NCI-H1436 treated with DMSO at 0.1 percent for 48 hours (cell line): ENCODE measurements around the gene VEZF1.

ENCODE experiments used
- DNase-seq: peaks from one replicate; lab custom pipeline; 2025; lab: John Stamatoyannopoulos, UW

VEZF1 gene

DNA sequence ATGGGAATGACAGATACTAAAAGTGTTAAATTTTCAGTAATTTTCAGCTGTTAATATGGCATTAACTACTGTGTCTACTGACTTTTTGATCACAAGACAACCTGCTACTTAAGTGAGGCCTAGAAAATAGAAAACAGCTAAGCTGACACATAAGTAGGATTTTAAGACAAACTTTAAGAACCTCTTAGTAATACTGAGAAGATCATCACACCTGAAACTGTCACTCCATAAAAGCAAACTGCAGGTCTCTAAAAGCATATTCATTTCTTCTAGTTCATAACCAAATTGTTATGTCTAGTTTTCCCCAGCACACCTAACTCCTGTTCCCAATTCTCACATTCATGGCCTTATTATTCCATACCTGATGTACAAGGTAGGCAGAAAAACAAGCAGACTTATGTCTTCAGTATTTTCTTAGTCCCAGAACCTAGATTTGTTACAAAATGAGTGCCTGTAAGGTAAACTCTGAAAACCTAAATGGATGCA is 11.0 kb upstream of the VEZF1 start:
- DNase-seq, result no peak

DNA sequence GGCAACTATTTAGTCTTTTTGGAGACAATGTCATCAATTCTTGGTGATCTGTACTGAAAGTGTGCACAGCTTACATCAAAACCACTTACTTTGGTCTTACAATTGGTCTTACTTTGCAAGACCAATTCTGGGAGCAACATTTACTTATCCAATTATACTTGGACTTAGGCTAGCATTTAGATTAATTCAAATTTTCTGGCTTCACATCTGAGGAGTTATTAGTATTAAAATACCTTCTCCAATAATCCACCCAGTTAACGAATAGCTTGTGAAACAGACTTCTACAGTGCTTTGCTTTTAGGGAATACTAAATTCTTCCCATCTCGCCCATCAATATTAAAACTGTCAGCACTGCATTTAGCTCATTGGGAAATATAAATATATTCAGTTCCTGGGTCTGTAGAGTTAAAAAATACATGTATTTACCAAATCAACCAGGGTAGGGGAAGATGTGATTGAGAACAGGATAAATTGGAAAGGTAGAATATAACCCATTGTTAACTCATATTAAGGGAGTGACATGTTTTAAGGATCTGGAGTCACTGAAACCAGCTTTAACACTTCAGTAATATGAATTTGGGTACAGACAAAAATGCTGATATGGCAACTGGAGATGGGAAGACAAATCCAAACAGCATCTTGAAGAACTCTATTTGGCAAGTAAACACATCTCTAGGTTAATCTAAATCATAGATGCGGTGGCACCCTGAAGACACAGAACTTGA is 9.2 kb upstream of the VEZF1 start:
- DNase-seq, result no peak

DNA sequence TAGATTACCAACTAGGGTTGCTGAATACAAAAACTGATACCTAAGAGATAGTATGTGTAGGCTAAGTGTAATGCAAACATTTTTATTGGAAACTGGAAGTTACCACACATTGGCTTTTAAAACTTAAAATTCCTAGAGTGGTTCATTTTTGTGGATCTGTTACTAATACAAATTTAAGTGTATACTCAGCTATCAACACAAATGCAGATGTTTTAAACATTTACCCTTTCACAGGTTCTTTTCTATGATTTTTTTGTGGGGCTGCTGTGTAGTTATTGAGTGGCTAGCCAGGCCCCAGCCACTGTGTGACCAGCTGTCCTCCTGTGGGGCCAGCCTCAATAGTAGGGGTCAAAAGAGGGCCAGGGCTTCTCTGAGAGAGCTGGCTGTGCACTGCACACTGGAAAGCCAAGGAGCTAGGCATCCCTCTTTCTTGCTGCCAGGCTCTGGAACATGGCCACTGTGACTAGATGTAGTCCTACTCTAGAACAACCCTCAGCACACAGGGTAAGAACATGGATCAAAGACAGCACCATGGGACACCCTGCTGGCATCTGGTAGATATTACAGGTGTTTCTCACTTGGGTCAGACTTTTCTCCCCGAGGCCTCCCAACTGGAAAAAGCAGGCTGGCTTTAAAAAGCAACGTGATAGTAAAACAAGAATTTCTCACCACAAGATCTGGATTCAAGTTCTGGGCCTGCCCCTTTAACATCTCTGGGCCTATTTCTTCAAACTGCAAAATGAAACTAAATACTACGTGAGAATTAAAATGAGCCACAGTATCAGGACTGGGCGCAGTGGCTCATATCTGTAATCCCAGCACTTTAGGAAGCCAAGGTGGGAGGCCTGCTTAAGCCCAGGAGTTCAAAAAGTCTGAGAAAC is 7.3 kb upstream of the VEZF1 start:
- DNase-seq, result peak; percentile 77

DNA sequence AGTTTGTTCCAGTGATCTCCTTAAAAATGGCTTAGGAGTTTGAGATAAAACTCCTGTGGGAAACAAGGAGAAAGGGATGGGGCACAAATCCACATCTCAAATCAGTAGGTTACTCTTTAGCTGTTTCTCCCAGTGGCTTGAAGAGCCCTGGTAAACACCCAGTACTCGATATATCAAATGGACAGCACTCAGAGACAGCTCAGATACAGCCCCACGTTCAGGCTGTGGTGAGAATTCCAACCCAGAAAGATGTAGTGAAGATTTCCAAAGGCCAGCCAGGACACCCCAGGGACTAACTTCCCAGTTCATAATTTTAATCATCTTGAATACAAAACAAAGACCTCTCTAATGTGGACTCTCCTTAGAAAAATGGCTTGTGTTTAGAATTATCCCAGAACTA is 6.4 kb upstream of the VEZF1 start:
- no peak for DNase-seq

DNA sequence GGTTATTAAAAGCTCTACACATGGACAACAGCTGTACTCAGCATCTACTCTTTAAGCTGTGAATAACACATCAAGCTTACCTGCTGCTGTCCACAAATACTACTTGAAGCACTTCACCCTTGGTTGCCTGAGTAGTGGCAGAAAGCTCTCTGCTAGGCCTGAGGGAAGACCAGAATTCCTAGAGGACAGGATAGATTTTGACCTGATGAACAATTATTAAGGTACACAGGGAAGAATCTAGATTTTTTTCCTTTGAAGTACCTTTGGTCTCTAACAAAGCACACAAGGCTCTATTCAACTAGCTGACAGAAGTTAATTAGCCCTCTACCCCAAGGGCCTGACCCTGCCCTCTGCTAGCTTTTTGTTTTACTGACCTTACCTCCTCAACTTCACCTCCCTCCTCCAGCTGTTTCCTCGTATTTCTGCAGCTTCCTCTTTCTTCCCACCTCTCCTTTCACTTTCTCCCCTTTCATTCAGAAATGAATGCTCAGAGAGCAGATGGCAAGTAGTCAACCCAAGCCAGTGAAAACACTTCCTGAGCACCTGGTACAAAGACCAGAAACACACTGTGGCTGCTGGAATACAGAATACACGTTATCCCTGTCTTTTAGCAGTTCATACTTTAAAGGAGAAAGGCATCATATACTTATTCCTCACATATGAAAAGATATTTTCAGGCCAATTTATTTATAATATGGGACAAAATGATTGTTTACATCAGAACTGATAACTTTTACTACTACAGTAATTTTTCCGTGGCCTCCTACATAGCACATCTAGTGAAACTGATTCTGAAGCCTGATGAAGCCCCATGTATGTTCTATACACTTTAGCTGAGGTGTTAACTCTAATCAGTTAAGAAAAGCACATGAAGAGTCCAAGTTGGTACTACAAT is 5.7 kb upstream of the VEZF1 start:
- no peak for DNase-seq

DNA sequence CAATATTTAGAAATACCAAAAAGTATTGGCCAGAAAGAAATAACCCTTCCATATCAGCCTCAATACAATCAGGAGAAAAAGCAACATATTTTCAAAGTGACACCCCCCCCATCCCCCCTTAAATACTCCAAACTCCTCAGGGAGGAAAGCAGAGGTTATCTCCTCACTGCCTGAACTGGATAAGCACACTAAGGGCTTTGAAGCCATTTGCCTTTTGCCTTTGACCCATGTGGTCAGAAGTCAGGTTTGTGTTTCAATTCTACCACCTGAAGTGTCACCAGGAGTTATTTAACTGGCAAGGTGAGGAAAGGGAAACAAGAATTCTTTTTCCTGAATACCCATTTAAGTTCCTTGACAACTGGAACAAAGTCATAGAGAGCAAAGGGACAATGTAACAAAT is 3.5 kb upstream of the VEZF1 start:
- DNase-seq, result no peak

DNA sequence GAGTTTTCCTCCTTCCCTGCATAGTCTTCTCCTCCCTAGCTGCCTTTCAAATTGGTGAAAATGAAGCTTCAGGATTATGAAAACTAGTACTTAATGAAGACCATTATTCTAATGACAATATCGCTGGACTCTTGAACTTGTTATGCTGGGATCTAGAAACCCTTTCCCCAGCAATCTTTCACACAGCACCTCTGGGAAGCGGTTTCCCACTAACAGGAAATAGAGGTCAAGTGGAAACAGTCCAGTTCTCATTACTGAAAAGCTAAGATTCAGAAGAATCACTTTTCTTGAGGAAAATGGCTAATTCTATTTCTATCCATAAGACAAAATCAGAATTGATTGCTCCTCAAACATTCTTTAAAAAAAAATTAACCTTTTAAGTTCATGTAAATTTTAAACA is 2.0 kb upstream of the VEZF1 start:
- DNase-seq, result no peak

DNA sequence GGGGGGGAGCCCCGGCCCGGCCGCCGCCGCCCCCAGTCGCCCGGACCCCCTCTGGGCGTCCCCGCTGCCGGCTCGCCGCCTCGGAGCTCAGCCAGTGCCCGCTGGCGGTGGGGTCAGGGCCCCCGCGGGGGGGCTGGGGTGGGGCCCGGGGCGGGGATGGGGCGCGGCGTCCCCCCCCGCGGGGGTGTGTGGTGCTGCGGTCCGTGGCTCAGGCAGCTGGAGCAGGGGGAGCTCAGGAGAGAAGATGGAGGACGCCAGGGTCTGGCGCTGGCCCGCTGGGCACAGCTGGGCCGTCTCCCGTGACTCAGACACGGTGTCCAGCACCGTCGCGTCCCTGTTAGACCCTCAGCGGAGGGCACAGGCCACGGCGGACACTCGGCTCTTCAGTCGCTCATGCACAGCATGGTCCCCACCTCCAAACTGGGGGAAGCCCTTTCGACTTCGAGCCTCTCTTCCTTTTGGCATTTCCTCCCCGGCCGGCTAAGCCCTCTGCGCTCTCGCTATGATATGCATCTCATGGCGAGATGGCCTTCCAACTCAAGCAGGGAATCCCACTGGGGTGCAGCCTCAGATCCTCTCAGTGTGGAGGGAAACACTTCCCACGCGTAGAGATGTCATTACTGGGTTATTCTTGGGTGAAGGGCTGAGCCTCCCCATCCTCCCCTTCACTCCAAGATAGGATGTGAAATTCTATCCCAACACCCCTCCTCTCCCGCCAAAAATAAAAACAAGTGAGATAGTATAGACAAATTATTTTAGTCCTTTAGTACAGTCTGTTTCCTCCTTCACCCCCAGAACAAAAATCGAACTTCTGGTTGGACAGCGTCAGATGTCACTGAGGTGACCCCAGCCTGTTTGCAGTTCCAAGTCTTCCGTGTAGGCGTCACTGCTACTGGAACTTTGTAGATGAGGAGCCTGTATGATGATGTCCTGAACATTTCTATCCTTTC is 522 bp upstream of the VEZF1 start:
- DNase-seq, result no peak

DNA sequence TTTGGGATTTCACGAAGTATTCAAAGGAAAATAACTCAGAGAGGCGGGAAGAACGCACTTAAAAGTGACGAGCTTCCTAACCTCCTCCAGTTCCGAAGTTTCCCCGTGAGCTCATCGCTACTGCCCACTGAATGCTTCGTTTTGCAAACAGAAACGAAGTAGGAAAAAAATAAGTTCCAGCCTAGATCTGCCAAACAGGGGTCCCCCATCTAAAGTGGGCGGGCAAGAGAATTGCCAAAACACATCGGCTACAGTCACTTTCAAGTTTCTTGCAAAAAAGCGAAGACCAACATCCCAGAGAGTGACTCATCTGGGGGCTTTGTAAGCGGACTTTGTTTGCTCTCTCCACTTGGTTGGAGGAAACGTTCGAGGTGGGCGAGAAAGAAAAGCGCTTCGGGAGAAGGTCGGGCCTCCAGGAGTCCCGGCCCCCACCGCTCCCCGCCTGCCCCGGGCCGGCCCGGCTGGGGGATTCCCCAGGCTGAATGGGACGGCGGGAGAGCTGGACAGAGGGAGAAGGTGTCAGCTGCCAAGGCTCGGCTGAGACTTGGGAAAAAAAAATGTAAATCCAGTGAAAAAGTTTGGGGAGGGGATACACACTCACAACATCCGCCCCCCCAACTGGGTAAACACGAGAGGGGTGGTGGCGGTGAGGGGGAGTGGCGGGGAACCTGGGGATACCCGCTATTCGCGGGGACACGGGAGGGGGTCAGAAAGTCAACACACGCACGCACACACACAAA is 1.0 kb downstream of the VEZF1 start:
- DNase-seq, result no peak

DNA sequence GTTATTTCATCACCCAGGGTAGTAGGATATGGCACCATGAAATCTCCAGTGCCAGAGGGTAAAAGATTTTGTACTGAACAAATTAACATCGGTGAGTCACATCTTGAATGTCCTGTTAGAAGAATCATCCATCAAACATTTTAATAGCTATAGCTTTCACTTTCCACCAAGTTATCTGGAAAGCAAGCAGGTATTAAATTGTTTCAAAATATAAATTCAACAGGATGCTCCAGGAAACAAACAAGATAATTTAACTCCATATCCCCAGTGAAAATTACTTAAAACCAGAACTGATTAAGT is 2.4 kb downstream of the VEZF1 start:
- DNase-seq, result no peak

DNA sequence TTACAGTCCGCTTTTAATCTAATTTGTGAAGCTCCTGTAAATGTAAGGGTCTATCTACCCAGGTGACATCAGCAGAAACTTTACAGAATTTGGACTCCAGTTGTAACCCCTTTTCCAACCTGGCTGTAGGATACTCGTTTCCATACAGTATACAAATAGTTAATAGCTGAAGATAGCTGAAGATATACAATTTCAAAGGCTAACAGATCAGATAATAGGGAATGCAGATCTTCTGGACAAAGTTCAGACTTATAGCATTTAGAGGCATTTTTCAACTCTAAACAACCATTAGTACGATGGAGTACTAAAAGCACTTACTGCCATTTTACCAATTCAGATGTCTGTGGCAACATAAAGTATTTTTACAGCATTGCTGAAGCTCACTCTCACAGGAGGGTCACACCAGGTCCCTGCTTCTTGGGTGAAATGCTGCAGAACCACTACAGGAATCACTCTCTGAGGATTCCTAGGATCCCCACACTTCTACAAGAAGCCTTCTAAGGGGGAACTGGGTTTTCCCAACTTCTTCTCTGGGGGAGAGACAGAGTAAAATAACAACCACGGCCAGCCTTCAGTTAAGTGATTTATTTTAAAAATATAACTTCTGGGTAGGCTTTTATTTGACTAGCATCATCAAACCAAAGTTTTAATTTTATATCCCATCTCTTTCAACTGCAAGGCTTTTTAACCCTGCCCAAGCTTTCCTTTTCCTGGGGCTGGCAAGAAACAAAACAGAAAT is 2.9 kb downstream of the VEZF1 start:
- no peak for DNase-seq

DNA sequence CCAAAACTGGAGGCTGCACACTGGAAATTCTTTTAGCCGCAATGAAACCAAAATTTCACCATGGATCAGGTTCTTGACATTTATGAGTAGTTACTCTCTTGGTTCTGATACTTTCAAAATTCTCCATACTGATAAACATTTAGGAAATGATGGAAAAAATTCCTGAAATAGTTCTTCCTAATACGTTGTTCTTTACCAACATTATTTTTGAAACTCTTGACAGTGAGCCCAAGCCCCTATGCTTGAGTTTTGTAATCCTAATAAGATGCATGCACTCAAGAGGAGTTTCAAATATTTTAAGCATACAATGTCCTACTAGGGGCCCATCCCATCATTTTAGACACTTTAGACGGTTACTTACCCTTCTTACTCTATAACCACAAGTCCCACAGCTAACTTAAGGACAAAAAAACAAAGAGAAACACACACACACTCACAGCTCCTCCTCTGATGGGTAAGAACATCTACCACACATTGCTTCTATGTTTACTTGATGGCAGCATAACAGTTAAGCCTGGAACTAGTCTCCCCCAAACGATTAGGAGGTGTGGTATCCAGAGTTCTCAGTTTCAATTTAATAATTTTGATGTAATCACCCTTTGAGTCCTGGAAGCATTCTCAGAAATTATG is 3.7 kb downstream of the VEZF1 start:
- DNase-seq, result no peak

DNA sequence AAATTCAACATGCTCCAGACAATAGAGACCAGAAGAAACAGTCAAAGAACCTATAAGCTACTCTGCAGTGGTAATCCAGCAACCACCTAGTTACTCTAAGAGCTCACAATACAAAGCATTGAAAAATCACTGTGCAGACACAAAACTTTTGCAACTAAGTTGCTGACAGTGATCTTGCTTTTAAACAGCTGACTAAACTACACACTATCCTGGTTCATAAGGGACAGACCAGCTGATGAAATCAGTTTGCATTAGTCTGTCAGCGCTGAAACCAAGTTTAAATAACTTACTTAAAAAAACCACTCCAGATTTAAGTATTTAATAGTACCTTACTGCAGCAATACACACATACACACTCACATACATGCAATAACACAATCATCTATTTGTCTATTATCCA is 4.6 kb downstream of the VEZF1 start:
- no peak for DNase-seq

DNA sequence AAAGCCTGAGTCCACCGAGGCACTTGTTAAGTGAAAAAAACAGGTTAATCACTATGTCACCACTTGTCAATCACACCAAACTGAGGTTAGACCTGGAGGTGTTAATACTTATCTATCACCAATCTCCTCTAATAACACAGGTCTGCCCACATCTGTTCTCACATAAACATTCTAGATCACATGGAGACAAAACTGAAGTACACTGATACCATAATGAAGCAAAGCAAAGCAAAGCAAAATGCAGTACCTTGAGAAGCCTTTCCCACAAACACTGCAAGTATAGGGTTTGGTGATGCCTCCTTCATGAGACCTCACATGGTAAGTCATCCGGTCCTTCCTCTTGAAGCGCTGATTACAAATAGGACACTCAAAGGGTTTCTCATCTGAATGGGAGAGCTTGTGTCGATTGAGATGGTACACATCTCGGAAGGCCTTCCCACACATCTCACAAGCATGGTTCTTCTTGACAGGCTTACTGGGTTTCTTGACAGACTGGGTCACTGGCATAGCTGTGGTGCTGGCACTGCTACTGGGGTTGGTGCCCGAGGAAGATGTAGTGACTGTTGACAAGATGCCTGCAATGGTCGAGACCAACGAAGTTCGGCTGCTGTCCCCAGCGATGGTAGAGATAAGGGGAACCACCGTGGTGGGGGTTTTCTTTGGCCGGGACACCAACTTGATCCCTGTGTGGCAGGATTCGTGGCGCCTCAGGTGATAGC is 5.4 kb downstream of the VEZF1 start:
- DNase-seq, result no peak

DNA sequence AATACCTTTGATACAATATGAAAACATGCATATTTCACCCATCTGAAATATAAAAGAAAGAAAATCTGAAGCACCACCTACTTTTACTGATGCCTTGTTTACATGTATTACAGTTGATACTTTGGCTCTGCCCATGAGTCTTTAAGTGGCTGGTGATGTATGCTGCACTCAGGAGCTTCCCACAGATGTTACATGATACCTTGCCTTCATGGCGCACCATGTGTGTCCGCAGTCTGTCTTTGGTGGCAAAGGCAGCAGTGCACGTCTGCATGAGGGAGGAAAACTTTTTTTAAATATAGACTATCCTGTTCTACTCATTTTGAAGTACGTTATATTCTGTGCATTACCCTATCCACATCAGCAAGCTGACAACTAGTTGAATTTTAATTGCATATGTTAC is 7.5 kb downstream of the VEZF1 start:
- no peak for DNase-seq

DNA sequence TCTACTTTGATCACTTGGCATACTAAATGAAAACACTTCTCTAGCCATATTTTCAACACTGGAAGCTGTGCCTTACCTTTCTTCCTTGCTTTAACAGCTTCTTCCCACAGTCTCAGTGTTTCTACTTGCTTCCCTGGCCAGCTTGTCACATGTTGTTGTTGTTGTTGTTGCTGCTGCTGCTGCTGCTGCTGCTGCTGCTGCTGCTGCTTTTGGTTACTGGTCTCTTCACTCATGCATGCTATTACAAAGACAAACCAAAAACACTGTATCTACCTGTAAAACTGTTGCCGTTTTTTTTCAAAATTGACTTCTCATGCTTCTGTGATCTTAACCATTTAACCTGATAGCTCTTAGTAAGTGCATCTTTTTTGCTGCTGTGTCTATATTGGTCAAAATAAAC is 9.0 kb downstream of the VEZF1 start:
- DNase-seq, result no peak

DNA sequence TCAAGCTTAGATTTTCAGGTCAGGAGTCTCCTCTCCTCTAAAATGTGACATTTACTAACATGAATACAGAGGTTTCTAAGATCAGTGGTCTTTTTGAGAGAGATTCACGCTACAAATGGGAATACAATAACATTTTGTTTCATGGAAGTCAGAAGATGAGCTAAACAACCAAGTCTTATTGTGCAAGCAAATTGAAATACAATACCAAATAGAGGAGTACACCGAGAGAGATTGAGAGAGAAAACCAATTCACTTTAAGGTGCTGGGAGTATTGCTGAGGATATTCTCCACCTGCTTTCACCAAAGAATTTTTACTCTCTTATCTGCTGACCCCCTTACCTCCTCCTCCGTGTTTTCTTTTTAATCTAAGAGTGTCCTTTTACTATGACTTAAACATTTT is 11.5 kb downstream of the VEZF1 start:
- DNase-seq, result no peak

DNA sequence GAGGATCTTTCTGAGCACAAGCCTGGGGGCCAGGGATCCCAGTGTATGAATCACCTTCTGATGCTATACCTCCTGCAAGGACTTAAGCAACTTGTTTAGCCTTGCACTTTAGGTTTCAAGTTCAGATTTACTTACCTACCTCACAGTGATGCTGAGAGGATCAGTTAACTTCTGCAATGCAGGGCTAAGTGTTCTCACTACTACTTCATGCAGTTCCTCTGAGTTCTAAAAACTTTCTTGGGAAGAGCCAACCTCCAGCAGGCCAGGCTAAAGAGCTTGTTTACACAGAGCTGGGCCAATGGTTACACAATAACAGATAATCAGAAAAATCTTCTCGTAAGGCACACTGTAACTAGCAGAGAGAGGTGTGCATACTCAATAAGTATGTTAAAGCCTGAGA is 13.0 kb downstream of the VEZF1 start:
- no peak for DNase-seq
